Pancreas (tissue), 10 donors: ENCODE data around the gene ZHX3. TPM values are rescaled to one million over a fixed set of nuclear protein-coding genes. Genes with fewer than 3 reads are reported as not detected.

Experiments used
- ATAC-seq, 4 donors: fragments of 200-7000 bp; cut with Tn5 transposase; one replicate each; pipeline versions ENCODE4 v1.8.0 to v1.9.1; 2020; ENCODE audit warnings: mild to moderate bottlenecking in 4 of 4, moderate library complexity in 4 of 4
- DNase-seq, 6 donors: peaks; one replicate each; pipeline ENCODE4 v3.0.0-alpha.2; 2020
- FAIRE-seq: peaks from 2 replicates; lab custom pipeline; 2012; peaks lifted over from hg19 to GRCh38; lab: Jason Lieb, UNC
- H3K27ac ChIP-seq, 4 donors: fragments of 200-600 bp; sonication (generic); 1 replicate in 3 of 4; 2 replicates in 1 of 4; pipeline versions ENCODE4 v1.5.0 to v1.8.0; 2020
- H3K27me3 ChIP-seq, 4 donors: fragments of 200-600 bp; one replicate each; pipeline ENCODE4 v1.8.0; 2021
- H3K36me3 ChIP-seq, 3 donors: fragments of 200-600 bp; sonication (generic) in 1 of 3; one replicate each; pipeline versions ENCODE4 v1.5.0 to v1.8.0; 2020 to 2021
- H3K4me1 ChIP-seq, 3 donors: fragments of 200-600 bp; one replicate each; pipeline ENCODE4 v1.8.0; 2021
- H3K4me3 ChIP-seq, 4 donors: fragments of 200-600 bp; sonication (generic) in 2 of 4; one replicate each; pipeline versions ENCODE4 v1.5.0 to v1.8.0; 2020 to 2021
- H3K9me3 ChIP-seq, 4 donors: fragments of 200-600 bp; one replicate each; pipeline ENCODE4 v1.8.0; 2021
- CTCF ChIP-seq, 4 donors: fragments of 200-600 bp; sonication (generic) in 3 of 4; IDR thresholded peaks; one replicate each; pipeline versions ENCODE4 v1.5.0 to v1.8.0; 2021; ENCODE audit warnings: antibody characterized with exemption in 4 of 4
- WGBS, 2 donors: extraction: QIAGEN DNeasy Blood & Tissue Kit; methylation state at CpG; one replicate each; pipeline ENCODE4 v1.1.7; 2013; 5-methylcytosine and 5-hydroxymethylcytosine counted together
- intact Hi-C, 3 donors: fragments of 100-400 bp; cut with DNase I; formaldehyde crosslinking; loops; one replicate each; pipeline versions ENCODE4 v1.11.1 to v1.14.2; 2022
- polyA plus RNA-seq, 2 donors: library from polyadenylated mRNA; stranded (reverse); fragments of 200-250 nt; gene quantifications; one replicate each; pipeline ENCODE4 v1.2.3, GENCODE V29; 2013
- total RNA-seq, 6 donors: library from RNA; stranded (reverse); fragmentation: NEBNext Ultra II Directional in 4 of 6; extraction: Animal tissue kit (Norgen Biotek cat#: 25700) in 4 of 6; gene quantifications; one replicate each; pipeline versions ENCODE4 v1.2.1 to v1.2.4, GENCODE V29; 2021 to 2023
- donor health status: healthy with polysubstance abuse.
- donor health status: DM: no; HTN: no; CAD: no; lungs with moderate emphysema.
- donor health status: DM: no; HTN: no; CAD: no.
- donor health status: control.
- donor health status: control.
- donor health status: Bipolar disorder and iron deficiency.
- donor health status: DM: yes; HTN: yes; CAD: no.
- donor health status: DM: no; HTN: no; CAD: no.
- donor health status: DM: no; HTN: no; CAD: no.
- donor health status: DM: yes; HTN: yes; CAD: no.

The ZHX3 gene
- total and polyA plus RNA-seq, 8 donors = 7.9 to 17.3 (median 13.0) TPM

- WGBS, 2 donors = 97 to 100% methylated on average over 3 of the region's 3 CpGs
- no peak overlapping the region for H3K4me3 ChIP-seq
- peaks cover 0 to 16% (median 0%) of the 10 kb centered on the region in 3 donors for H3K36me3 ChIP-seq
- H3K9me3 ChIP-seq = no peaks in the 10 kb centered on the region
- H3K27me3 ChIP-seq = no peaks in the 10 kb centered on the region
- intact Hi-C loops = no loop called here
- no peak overlapping the region for H3K27ac ChIP-seq
- DNase-seq (no peak), FAIRE-seq (no peak), ATAC-seq (no peak)
- no peak for TF ChIP-seq CTCF (IDR thresholded peaks at IDR 0.05)
- H3K4me1 ChIP-seq = no peaks in the 10 kb centered on the region
Measured at GRCh38 chr20:41355192-41355591, 37.7 kb upstream of the ZHX3 start.

GRCh38 chr20:41353530-41353929 lies 36.0 kb upstream of the ZHX3 start:
- Histone ChIP-seq H3K27ac (no peak overlapping the region), H3K4me1 (no peaks in the 10 kb centered on the region), H3K27me3 (no peaks in the 10 kb centered on the region), H3K4me3 (no peak overlapping the region), H3K36me3 (peaks cover 0 to 20% (median 0%) of the 10 kb centered on the region in 3 donors), H3K9me3 (no peaks in the 10 kb centered on the region)
- DNase-seq (no peak), FAIRE-seq (no peak), ATAC-seq (no peak)
- intact Hi-C loops = no loop called here
- no peak for TF ChIP-seq CTCF (IDR thresholded peaks at IDR 0.05)

- DNase-seq (no peak), FAIRE-seq (no peak), ATAC-seq (no peak)
- 87 to 91% methylated on average over 5 of the region's 5 CpGs for WGBS, 2 donors
- Histone ChIP-seq H3K27ac (no peak overlapping the region), H3K36me3 (peaks cover 0 to 18% (median 0%) of the 10 kb centered on the region in 3 donors), H3K4me3 (no peak overlapping the region), H3K4me1 (peaks cover 0 to 1% (median 0%) of the 10 kb centered on the region in 3 donors), H3K9me3 (no peaks in the 10 kb centered on the region), H3K27me3 (no peaks in the 10 kb centered on the region)
- intact Hi-C loops = no loop called here
- TF ChIP-seq CTCF (IDR thresholded peaks at IDR 0.05) = no peak
Measured at GRCh38 chr20:41352666-41353065, 35.1 kb upstream of the ZHX3 start.

- intact Hi-C loops = no loop called here
- peaks cover 0 to 3% (median 0%) of the 10 kb centered on the region in 3 donors for H3K4me1 ChIP-seq
- WGBS, 2 donors = 86 to 90% methylated on average over 4 of the region's 4 CpGs
- H3K9me3 ChIP-seq = no peaks in the 10 kb centered on the region
- H3K27me3 ChIP-seq = no peaks in the 10 kb centered on the region
- H3K27ac ChIP-seq = no peak overlapping the region
- FAIRE-seq (no peak), DNase-seq (no peak), ATAC-seq (no peak)
- H3K36me3 ChIP-seq = peaks cover 0 to 13% (median 0%) of the 10 kb centered on the region in 3 donors
- no peak for TF ChIP-seq CTCF (IDR thresholded peaks at IDR 0.05)
- H3K4me3 ChIP-seq = no peak overlapping the region
Measured at GRCh38 chr20:41352106-41352505, 34.6 kb upstream of the ZHX3 start.

- peaks cover 0 to 3% (median 0%) of the 10 kb centered on the region in 3 donors for H3K4me1 ChIP-seq
- no peak overlapping the region for H3K4me3 ChIP-seq
- H3K27ac ChIP-seq = no peak overlapping the region
- no peaks in the 10 kb centered on the region for H3K27me3 ChIP-seq
- no peaks in the 10 kb centered on the region for H3K9me3 ChIP-seq
- no peak for TF ChIP-seq CTCF (IDR thresholded peaks at IDR 0.05)
- no peak for FAIRE-seq
- intact Hi-C loops = no loop called here
- no peak for DNase-seq
- ATAC-seq = no peak
- H3K36me3 ChIP-seq = peaks cover 0 to 13% (median 0%) of the 10 kb centered on the region in 3 donors
- WGBS, 2 donors = 94 to 95% methylated on average over 7 of the region's 7 CpGs
Measured at GRCh38 chr20:41350408-41350962, 33.0 kb upstream of the ZHX3 start.
